ENCODE data around the gene ZC3H12C.
"Not testable (repeated sequence)": the region's sequence is repeated elsewhere in the genome, so short reads cannot be mapped to it uniquely, and the experiment has no call there.

Gene ZC3H12C

GRCh38 chr11:110056956-110057355 lies 36.2 kb upstream of the ZC3H12C start:
- no peak for TF ChIP-seq CTCF (IDR thresholded peaks at IDR 0.05; ENCODE audit: extremely low read depth, missing control alignments)
- no peak for DNase-seq (ENCODE audit: low spot score)

- no peak for DNase-seq (ENCODE audit: low spot score)
- no peak for TF ChIP-seq CTCF (IDR thresholded peaks at IDR 0.05; ENCODE audit: extremely low read depth, missing control alignments)
Observed at GRCh38 chr11:110059706-110060463, 33.3 kb upstream of the ZC3H12C start.

- no peak for DNase-seq (ENCODE audit: low spot score)
- TF ChIP-seq CTCF (IDR thresholded peaks at IDR 0.05; ENCODE audit: extremely low read depth, missing control alignments): no peak
Observed at GRCh38 chr11:110061296-110061695, 31.9 kb upstream of the ZC3H12C start.

- no peak for DNase-seq (ENCODE audit: low spot score)
Observed at GRCh38 chr11:110062247-110062646, 30.9 kb upstream of the ZC3H12C start.

GRCh38 chr11:110065189-110065588 lies 28.0 kb upstream of the ZC3H12C start:
- DNase-seq (ENCODE audit: low spot score): no peak
- no peak for TF ChIP-seq CTCF (IDR thresholded peaks at IDR 0.05; ENCODE audit: extremely low read depth, missing control alignments)

More at GRCh38 chr11:110062247-110062646, 30.9 kb upstream of the ZC3H12C start:
- TF ChIP-seq CTCF (IDR thresholded peaks at IDR 0.05; ENCODE audit: extremely low read depth, missing control alignments): no peak

GRCh38 chr11:110068001-110068400 lies 25.2 kb upstream of the ZC3H12C start:
- DNase-seq (ENCODE audit: low spot score): not testable (repeated sequence)

- DNase-seq (ENCODE audit: low spot score): no peak
- TF ChIP-seq CTCF (IDR thresholded peaks at IDR 0.05; ENCODE audit: extremely low read depth, missing control alignments): no peak
Observed at GRCh38 chr11:110069158-110069737, 23.9 kb upstream of the ZC3H12C start.

GRCh38 chr11:110070176-110070575 lies 23.0 kb upstream of the ZC3H12C start:
- no peak for TF ChIP-seq CTCF (IDR thresholded peaks at IDR 0.05; ENCODE audit: extremely low read depth, missing control alignments)
- no peak for DNase-seq (ENCODE audit: low spot score)
